MCF 10A (cell line): Measurements from ENCODE around the gene CELA3B. TPM values are rescaled to one million over a fixed set of nuclear protein-coding genes. Genes with fewer than 3 reads are reported as not detected.

Experiments
- BruUV-seq: library from RNA; stranded (reverse); fragments of 400-500 nt; replicated peaks from 2 replicates; lab custom pipeline; 2021; lab: Mats Ljungman, UMichigan
- CTCF ChIA-PET: fragments of 300-600 bp; sonication (Branson Sonifier 250); formaldehyde crosslinking; extraction: SDS; loops from one replicate; lab custom pipeline; 2021; ENCODE audit warnings: antibody characterized with exemption, inconsistent platforms; lab: Yijun Ruan, JAX
- POLR2A ChIA-PET: fragments of 300-600, 350-650 bp; sonication (Branson Sonifier 250); formaldehyde crosslinking; extraction: SDS; loops from one replicate; lab custom pipeline; 2020; ENCODE audit warnings: antibody characterized with exemption, inconsistent platforms; lab: Yijun Ruan, JAX
- DNase-seq: peaks from one replicate; pipeline ENCODE4 v3.0.0-alpha.2; 2018; ENCODE audit not compliant: unreplicated experiment
- H3K27ac Mint-ChIP-seq: one replicate; pipeline ENCODE4 v1.8.0; 2022; ENCODE audit warnings: mild to moderate bottlenecking, low read depth, mixed read lengths; ENCODE audit not compliant: unreplicated experiment
- H3K27me3 Mint-ChIP-seq: one replicate; pipeline ENCODE4 v1.8.0; 2022; ENCODE audit warnings: mixed read lengths; ENCODE audit not compliant: insufficient read depth, unreplicated experiment
- H3K36me3 Mint-ChIP-seq: one replicate; pipeline ENCODE4 v1.8.0; 2022; ENCODE audit warnings: mild to moderate bottlenecking, moderate library complexity, mixed read lengths; ENCODE audit not compliant: insufficient read depth, unreplicated experiment
- H3K4me1 Mint-ChIP-seq: one replicate; pipeline ENCODE4 v1.8.0; 2022; ENCODE audit warnings: mixed read lengths; ENCODE audit not compliant: insufficient read depth, unreplicated experiment
- H3K4me3 Mint-ChIP-seq: one replicate; pipeline ENCODE4 v1.8.0; 2022; ENCODE audit warnings: mild to moderate bottlenecking, moderate library complexity, mixed read lengths; ENCODE audit not compliant: unreplicated experiment
- H3K9me3 Mint-ChIP-seq: one replicate; pipeline ENCODE4 v1.8.0; 2022; ENCODE audit warnings: mixed read lengths; ENCODE audit not compliant: unreplicated experiment
- intact Hi-C: fragments of 100-400 bp; cut with micrococcal nuclease; formaldehyde crosslinking; loops from 2 replicates; pipeline ENCODE4 v1.14.1; 2022
- total RNA-seq: library from RNA; stranded (reverse); gene quantifications from 2 replicates; pipeline ENCODE4 v1.2.3, GENCODE V29; 2022
- TF ChIP-seq, protein P1 (sequence below): fragments of 200-600 bp; IDR thresholded peaks from one replicate; pipeline ENCODE4 v1.8.0; 2022; ENCODE audit warnings: antibody characterized with exemption, mild to moderate bottlenecking; ENCODE audit not compliant: unreplicated experiment

Gene CELA3B
- total RNA-seq, 1 experiment from 2014 or later = not detected

GRCh38 chr1:21937372-21938121, 39.3 kb upstream of the CELA3B start:
- Mint-ChIP-seq H3K4me3 (peak overlapping the region; percentile 71), H3K27me3 (no peaks in the 10 kb centered on the region), H3K9me3 (no peaks in the 10 kb centered on the region), H3K4me1 (peaks cover 54% of the 10 kb centered on the region), H3K36me3 (no peaks in the 10 kb centered on the region), H3K27ac (peak overlapping the region; percentile 6)
- BruUV-seq = no TSS peak
- DNase-seq = peak; percentile 81
- CTCF ChIA-PET = interaction anchor here (0.6 to 4.4 kb wide), 3 partner anchors 19 to 1700 kb away, joined by 3 to 22 read pairs (median 4); no protein-coding TSS in a partner anchor
- POLR2A ChIA-PET = interaction anchor here (0.6 to 12.7 kb wide), 5 partner anchors 20 to 155 kb away, joined by 3 to 219 read pairs (median 7); partner anchors contain the start of genes CDC42 and USP48
- intact Hi-C loops = loop anchor here (5.0 kb wide), 1 partner anchor 155 kb away; the partner anchor contains the start of gene USP48
- TF ChIP-seq, protein P1, sequence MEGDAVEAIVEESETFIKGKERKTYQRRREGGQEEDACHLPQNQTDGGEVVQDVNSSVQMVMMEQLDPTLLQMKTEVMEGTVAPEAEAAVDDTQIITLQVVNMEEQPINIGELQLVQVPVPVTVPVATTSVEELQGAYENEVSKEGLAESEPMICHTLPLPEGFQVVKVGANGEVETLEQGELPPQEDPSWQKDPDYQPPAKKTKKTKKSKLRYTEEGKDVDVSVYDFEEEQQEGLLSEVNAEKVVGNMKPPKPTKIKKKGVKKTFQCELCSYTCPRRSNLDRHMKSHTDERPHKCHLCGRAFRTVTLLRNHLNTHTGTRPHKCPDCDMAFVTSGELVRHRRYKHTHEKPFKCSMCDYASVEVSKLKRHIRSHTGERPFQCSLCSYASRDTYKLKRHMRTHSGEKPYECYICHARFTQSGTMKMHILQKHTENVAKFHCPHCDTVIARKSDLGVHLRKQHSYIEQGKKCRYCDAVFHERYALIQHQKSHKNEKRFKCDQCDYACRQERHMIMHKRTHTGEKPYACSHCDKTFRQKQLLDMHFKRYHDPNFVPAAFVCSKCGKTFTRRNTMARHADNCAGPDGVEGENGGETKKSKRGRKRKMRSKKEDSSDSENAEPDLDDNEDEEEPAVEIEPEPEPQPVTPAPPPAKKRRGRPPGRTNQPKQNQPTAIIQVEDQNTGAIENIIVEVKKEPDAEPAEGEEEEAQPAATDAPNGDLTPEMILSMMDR = no peak

- POLR2A ChIA-PET = interaction anchor here (1.0 to 12.7 kb wide), 7 partner anchors 10 to 156 kb away, joined by 3 to 219 read pairs (median 9); partner anchors contain the start of genes CDC42 and USP48
- intact Hi-C loops = loop anchor here (5.0 kb wide), 1 partner anchor 157 kb away; the partner anchor contains the start of gene USP48
- no peaks in the 10 kb centered on the region for H3K27me3 Mint-ChIP-seq
- no peaks in the 10 kb centered on the region for H3K36me3 Mint-ChIP-seq
- peaks cover 47% of the 10 kb centered on the region for H3K4me1 Mint-ChIP-seq
- no peak for DNase-seq
- CTCF ChIA-PET = interaction anchor here (0.5 to 4.4 kb wide), 8 partner anchors 9 to 1442 kb away, joined by 3 to 22 read pairs (median 4); no protein-coding TSS in a partner anchor
- peak overlapping the region; percentile 71 for H3K27ac Mint-ChIP-seq
- BruUV-seq = no TSS peak
- H3K4me3 Mint-ChIP-seq = peak overlapping the region; percentile 25
- TF ChIP-seq, protein P1 = no peak
- H3K9me3 Mint-ChIP-seq = no peaks in the 10 kb centered on the region
These were observed 37.9 kb upstream of the CELA3B start for GRCh38 chr1:21938732-21939538.

- peak overlapping the region; percentile 71 for H3K27ac Mint-ChIP-seq
- H3K36me3 Mint-ChIP-seq = no peaks in the 10 kb centered on the region
- H3K4me1 Mint-ChIP-seq = peaks cover 43% of the 10 kb centered on the region
- TF ChIP-seq, protein P1 = peak; percentile 31
- intact Hi-C loops = loop anchor here (5.0 kb wide), 1 partner anchor 158 kb away; the partner anchor contains the start of gene USP48
- peak; percentile 92 for DNase-seq
- no peaks in the 10 kb centered on the region for H3K27me3 Mint-ChIP-seq
- no peak overlapping the region for H3K4me3 Mint-ChIP-seq
- no peaks in the 10 kb centered on the region for H3K9me3 Mint-ChIP-seq
- POLR2A ChIA-PET = interaction anchor here (0.7 to 12.7 kb wide), 9 partner anchors 9 to 156 kb away, joined by 3 to 219 read pairs (median 5); partner anchors contain the start of gene CDC42
- CTCF ChIA-PET = interaction anchor here (0.7 to 4.4 kb wide), 11 partner anchors 8 to 1441 kb away, joined by 3 to 22 read pairs (median 3); no protein-coding TSS in a partner anchor
- BruUV-seq = no TSS peak
These were observed 37.0 kb upstream of the CELA3B start for GRCh38 chr1:21939650-21940374.
